ENCODE results near the gene SDR39U1.

GRCh38 chr14:24458736-24459135 lies 16.2 kb upstream of the SDR39U1 start:
- TF ChIP-seq EZH2 (IDR thresholded peaks at IDR 0.05; ENCODE audit: borderline replicate concordance) (no peak), EZH2phosphoT487 (IDR thresholded peaks at IDR 0.05; ENCODE audit: low read depth, severe bottlenecking, unreplicated experiment) (no peak)
- TF ChIP-seq, protein P1, sequence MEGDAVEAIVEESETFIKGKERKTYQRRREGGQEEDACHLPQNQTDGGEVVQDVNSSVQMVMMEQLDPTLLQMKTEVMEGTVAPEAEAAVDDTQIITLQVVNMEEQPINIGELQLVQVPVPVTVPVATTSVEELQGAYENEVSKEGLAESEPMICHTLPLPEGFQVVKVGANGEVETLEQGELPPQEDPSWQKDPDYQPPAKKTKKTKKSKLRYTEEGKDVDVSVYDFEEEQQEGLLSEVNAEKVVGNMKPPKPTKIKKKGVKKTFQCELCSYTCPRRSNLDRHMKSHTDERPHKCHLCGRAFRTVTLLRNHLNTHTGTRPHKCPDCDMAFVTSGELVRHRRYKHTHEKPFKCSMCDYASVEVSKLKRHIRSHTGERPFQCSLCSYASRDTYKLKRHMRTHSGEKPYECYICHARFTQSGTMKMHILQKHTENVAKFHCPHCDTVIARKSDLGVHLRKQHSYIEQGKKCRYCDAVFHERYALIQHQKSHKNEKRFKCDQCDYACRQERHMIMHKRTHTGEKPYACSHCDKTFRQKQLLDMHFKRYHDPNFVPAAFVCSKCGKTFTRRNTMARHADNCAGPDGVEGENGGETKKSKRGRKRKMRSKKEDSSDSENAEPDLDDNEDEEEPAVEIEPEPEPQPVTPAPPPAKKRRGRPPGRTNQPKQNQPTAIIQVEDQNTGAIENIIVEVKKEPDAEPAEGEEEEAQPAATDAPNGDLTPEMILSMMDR (IDR thresholded peaks at IDR 0.05; ENCODE audit: poor library complexity): no peak

Measured in hepatocyte (in vitro differentiated cells).